Activated CD4-positive, alpha-beta T cell treated with anti-CD3 and anti-CD28 coated beads for 24 hours (primary cell): ENCODE data around the gene ERBB2.
"Not testable (repeated sequence)": the region's sequence is repeated elsewhere in the genome, so short reads cannot be mapped to it uniquely, and the experiment has no call there.

Experiments used
- DNase-seq, 2 donors: peaks; one replicate each; pipeline ENCODE4 v3.0.0-alpha.2; 2020; ENCODE audit warnings: low read depth in 2 of 2

ERBB2 gene

GRCh38 chr17:39745335-39746144 is 45.7 kb downstream of the ERBB2 start:
- DNase-seq, result no peak

- DNase-seq, result no peak
Measured at GRCh38 chr17:39746145-39746461, 46.2 kb downstream of the ERBB2 start.

- no peak for DNase-seq
Measured at GRCh38 chr17:39747745-39748144, 47.9 kb downstream of the ERBB2 start.

DNA sequence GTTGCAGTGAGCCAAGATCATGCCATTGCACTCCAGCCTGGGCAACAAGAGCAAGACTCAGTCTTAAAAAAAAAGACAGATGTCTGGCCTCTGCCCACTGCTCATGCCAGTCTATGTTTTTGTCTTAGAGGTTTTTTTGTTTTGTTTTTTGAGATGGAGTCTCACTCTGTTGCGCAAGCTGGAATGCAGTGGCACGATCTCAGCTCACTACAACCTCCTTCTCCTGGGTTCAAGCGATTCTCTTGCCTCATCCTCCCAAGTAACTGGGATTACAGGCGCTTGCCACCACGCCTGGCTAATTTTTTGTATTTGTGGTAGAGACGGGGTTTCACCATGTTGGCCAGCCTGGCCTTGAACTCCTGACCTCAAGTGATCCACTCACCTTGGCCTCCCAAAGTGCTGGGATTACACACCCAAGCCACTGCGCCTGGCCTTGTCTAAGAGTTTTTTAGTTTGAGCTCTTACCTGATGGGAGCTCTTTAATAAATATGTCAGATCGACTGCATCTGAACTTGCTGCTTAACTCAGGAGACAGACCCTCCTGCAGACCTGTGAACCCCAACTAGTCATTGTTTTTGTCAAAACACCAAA is 48.7 kb downstream of the ERBB2 start:
- not testable (repeated sequence) for DNase-seq

- DNase-seq, result no peak
Measured at GRCh38 chr17:39750131-39751015, 50.5 kb downstream of the ERBB2 start.

- DNase-seq, result no peak
Measured at GRCh38 chr17:39751016-39751543, 51.2 kb downstream of the ERBB2 start.

DNA sequence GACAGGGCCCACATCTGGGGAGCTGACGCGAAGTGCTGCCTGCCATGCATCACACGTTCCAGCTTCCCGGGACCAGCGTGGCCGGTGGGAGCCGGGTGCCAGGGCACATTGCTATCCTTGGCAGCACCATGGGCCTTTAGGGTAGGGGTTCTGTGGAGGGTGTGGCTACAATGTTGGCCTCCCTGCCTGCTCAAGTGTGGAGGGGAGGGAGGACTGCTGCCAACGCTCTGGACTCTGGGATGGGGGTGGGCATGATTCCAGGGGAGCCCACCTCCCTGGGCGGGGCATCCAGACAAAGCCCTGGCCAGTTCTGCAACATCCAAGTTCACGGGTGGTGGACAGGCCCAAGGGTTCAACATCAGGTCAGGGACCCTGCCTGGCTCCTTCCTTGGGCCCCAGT is 51.8 kb downstream of the ERBB2 start:
- DNase-seq, result no peak

DNA sequence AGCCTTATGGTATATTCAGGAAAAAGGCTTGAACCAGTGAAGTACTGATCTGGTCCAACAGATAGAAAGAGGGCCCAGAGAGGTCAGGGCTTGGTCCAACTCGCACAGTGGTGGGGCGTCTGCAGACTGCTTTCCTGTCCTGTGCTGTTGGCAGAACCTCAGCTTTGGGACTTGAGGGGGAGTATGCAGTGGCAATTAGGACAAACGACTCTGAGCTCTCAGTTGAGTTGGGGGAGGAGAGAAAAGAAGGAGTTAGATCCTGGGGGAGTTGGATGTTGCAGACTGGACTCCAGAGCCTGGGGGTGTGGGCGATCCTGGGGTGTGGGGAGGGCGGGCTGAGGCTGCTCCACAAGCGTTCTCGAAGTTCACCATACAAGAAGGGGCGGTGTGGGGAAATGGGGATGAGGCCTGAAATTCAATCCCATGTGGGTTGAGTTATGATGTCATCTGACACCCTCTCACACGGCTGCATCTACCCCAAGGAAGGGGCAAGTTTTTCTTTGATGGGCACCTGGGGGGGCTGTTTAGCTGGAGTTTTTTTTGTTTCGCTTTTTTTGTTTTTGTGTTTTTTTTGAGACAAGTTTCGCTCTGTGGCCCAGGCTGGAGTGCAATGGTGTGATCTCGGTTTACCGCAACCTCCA is 52.5 kb downstream of the ERBB2 start:
- no peak for DNase-seq

- no peak for DNase-seq
Measured at GRCh38 chr17:39753514-39754160, 53.8 kb downstream of the ERBB2 start.

- DNase-seq, result peak; percentile 90 to 92
Measured at GRCh38 chr17:39754161-39754957, 54.5 kb downstream of the ERBB2 start.

GRCh38 chr17:39754958-39755553 is 55.2 kb downstream of the ERBB2 start:
- no peak for DNase-seq

DNA sequence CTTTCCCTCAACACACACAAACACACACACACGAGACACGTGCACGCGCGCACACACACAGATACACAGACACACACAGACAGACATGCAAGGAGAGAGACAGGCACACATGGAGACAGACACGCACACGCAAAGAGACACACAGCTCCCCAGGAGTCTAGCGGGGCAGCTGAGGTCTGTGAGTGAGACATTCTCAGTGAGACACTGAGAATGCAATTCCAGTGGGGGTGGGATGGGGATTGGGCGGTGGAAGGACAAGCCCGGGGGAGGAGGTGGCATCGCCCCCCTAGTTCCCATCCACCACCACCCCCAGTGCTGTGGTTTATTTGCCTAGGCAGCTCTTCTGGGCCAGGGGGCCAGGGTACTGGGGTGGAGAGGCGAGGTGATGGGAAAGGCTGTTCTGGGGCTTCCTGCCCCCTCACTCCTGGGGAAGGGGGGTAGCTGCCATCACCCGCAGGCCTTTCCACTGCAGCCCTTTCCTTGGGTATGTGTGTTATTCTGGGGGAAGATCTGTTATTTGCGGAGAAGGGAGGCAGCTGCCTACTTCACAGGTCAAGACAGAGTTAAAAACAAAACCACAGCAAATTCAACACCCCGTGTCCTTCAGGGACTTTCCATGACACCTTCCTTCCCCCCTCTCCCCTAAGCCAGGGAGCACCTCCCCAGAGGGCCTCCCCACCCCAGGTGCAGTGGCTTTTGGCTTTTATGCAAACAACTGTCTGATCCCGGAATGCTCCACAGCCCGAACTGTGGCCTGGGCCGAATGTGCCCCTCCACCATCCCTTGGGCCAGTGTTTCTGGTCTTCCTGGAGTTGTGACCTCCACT is 55.9 kb downstream of the ERBB2 start:
- no peak for DNase-seq

DNA sequence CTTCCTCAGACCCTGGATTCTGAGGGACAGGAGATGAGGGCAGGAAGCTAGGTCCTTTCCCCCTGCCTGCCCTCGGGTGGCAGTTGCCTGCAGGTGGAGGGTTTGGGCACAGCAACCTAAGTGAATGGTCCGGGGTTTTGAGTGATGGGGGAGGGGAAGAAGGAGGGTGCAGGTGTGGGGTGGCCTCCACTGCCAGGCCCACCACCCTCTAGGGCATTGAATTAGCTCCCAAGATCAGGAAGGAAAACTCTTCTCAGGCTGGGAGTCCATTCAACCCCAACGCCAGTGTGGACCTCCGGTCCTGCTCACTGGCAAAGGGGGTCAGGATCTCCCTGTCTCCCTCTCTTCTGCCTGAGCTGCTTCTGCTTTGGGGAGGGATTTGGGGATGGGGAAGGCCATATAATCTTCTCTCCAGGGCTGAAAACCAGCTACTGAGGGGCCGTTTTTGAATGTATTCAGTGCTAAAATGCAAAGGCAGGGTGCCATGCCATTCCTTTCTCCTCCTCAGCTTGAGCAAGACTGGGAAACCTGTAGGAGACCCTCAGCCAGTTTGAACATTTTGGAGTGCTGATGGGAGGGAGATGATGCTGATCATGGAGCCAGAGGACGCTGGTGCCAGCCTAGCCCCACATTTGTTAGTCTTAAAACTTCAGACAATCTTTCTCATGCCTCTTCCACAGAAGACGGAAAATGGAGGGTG is 56.7 kb downstream of the ERBB2 start:
- no peak for DNase-seq

DNA sequence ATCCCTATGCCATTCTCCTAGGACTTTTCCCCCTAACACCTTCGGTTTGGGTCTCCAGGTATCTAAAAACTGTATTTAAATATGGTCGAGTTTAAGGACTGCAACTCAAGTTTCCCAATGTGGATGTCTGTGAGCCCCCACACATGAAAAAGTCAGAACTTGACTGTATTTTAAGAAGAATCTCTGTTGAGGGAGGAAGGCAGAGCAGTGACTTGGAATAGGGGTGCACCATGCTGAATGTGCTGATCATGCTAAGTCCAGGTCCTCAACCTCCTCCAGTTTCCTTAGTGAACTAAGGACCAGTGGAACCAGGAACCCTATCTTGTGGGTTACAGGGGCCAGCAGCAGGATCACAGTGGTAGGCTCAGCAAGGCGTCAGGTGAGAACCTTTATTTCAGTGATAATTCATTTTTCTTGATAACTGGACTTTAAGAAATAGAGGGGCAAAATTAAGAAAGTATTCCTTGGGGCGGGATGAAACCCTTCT is 57.4 kb downstream of the ERBB2 start:
- DNase-seq, result no peak

DNA sequence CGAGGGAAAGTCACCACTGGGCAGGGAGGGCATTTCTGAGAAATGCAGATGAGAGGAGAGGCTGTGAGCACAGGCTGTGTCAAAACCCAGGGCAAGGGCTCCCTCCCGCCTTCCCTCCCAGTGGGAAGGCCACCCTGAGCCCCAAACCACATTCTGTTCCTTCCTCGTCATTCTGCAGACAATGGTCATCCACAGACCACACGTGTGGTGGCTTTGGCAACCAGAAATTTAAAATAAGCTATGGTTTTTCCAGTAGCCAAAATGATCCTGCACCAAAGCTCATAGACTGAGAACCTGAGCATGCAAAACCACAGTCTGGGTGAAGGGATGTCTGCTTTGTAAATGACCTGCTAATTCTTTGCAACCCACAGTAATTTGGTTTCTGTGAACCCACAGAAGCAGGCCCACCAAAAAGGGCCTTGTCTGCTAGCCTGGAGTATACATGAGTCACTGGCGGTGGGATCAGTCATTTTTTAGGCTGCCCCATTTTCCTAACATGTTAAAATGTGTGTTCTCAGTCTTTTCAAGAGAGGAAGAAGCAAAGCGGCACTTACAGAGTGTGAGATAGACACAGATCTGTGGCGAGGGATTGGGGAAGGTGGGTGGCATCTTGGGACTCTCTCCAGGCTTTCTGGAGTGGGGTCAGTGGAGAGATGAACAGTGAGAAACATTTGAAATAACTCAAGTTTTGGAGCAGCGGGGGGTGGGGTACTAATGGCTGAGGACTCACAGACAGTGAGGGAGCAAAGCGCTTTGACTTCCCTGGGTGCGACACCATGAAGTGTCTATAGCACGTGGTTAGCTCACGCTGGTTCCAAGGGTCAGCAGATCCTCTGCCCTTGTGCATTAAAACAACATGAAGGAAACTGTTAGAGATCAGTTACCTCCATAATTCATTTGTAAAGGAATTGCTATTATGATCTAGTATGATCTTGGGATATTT is 58.3 kb downstream of the ERBB2 start:
- DNase-seq, result peak in 1 of 2 donors; percentile 39

DNA sequence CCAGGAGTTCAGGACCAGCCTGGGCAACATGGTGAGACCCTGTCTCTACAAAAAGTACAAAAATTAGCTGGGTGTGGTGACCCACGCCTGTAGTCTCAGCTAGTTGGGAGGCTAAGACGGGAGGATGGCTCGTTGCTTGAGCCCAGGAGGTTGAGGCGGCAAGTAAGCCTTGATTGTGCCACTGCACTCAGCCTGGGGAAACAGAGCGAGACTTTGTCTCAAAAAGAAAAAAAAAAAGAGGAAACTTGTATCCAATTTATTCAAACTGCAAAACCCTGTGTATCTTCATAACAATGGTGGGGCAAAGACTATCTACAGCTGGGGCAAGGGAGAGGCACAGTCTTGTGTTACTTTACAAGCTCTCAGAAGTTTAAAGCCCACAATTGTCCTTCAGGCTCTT is 59.3 kb downstream of the ERBB2 start:
- DNase-seq, result no peak

- DNase-seq, result no peak
Measured at GRCh38 chr17:39761861-39762496, 62.1 kb downstream of the ERBB2 start.
